Activated effector memory CD4-positive, alpha-beta T cell treated with anti-CD3 and anti-CD28 coated beads, Interleukin-2, amount 50 U/mL, for 16 hours (primary cell): ENCODE results near the gene KRTAP5-3.

Source experiments
- DNase-seq: peaks from one replicate; pipeline ENCODE4 v3.0.0-alpha.2; 2020

The KRTAP5-3 gene

DNA sequence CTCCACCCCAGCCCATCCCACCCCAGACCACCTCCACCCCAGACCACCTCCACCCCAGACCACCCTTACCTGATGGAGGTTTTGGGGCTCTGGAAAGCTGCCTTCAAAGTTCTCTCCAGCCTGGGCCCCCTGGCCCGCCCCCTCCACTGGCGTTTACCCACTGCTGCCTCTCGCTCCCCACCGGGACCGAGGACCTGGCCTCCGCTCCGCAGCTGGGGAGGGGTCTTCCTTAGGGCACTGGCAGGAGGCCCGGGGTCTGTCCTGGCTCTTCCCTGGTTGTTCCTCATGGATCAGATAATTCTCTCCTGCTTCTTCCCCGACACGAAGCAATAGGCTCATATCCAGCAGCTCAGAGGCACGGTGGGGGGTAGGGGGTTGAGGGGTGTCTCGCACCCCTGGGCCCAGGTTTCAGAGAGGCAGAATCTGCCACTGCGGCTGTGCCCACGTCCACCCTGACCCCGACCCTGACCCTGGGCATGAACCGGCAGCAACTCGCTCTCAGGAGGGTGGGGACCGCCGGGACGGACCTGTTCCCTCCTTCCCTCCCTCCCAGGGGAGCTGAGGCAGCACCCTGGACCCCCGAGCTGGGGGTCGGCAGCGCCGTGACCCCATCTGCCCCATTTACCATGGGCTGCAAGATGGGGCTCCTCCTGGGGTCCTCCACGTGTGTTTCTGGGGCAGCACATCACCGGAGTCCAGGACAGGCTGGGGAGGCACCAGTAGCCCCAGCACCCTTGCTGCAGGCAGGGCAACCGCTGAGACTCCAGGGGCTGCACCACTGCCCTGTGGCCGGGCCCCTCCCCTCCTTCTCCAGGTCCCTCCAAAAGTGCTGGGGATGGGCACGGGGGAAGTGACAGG is 34.3 kb upstream of the KRTAP5-3 start:
- DNase-seq: no peak

DNA sequence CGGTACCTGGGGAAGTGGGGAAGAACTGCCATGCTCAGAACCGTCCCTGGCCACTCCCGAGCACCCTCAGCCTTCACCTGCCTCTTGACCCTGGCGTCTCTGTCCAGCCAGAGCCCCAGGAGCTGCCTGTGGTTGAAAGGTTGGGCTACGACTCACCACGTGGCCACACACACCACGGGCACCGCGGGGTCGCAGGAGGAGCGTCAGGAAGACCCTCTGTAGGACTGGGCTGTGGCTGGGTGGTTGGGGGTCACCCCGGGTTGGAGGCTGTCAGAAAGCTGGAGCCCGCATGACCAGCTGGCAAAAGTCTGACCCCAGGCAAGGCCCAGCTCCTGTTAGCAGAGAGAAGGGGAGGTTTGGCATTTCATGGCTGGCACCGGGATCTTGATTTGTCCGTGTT is 32.8 kb upstream of the KRTAP5-3 start:
- DNase-seq: no peak

DNA sequence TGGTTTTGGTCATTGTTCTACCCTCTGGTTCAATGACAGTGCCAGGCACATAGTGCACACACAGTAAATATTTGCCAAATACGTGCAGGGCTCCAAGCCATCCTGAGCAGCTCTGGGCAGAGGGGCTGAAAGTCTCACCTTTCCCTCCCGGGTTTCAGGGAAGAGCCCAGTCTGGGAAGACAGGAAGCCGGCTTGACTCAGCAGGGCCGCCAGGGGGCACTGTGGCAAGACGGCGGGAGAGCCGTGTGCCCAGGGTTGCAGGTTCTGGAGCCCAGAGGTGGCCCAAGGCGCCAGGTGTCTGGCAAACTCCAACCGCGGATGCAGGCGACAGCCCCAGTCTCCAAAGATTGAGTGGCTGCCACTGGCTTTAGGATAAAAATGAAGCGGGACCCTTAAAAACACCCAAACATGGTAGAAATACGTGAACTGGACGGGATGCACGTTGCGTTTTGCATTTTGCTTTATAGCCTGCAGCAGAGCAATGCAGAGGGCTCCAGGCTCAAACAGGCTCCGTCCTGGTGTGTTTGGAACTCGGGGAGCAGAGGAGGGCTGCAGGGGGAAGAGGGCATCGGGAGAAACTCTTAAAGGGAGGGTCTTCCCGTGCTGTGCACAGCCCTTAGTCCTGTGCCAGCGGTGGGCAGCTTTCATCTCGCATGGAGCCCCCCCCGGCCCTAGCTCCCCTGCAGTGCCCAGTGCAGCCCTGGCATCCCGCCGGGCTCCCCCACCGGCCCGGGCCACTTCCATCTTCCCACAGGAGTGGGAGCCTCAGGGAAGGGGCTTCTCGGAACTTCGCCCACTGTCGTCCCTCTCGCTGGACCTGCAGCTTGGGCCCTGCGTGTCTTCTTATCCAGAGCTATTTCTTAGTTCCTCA is 32.0 kb upstream of the KRTAP5-3 start:
- DNase-seq: peak; percentile 76

GRCh38 chr11:1639666-1640065 is 31.4 kb upstream of the KRTAP5-3 start:
- DNase-seq: no peak

DNA sequence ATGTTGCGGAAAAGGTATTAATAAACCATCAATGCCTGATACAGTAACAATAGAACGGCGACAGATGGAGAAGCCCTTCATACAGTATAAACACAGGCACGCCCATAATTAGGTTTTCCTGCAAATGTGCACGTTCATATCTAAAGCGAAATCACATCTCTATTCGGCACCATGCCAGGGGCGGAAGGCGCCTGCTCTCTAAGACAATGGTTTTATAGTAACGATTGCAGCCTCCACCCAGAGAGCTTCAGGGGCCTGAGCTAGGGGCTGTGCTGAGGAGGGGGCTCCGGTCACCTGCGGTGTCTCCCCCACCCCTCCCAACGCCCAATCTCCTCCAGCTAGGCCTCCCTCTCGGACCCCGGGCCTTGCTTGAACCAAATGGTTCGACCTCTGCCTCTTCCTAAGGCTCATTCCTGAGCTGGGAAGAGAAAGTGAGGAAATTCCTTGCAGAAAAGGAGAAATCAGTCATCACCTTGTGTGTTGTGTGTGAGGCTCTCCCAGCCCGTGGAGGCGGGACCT is 30.9 kb upstream of the KRTAP5-3 start:
- no peak for DNase-seq

DNA sequence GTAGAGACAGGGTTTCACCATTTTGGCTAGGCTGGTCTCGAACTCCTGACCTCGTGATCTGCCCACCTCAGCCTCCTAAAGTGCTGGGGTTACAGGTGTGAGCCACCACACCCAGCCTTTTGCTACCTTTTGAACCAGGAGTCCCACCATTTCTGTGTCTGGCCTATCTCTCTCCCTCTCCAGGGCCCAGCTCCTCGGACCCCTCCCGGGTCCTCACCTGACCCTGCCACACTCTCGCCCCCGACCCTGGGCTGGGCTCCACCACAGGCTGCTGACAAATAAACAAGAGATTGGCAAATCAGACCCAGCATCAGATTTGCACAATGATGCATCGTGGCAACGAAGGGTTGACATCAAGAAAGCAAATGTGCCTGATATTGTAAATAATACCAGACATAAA is 30.1 kb upstream of the KRTAP5-3 start:
- no peak for DNase-seq

DNA sequence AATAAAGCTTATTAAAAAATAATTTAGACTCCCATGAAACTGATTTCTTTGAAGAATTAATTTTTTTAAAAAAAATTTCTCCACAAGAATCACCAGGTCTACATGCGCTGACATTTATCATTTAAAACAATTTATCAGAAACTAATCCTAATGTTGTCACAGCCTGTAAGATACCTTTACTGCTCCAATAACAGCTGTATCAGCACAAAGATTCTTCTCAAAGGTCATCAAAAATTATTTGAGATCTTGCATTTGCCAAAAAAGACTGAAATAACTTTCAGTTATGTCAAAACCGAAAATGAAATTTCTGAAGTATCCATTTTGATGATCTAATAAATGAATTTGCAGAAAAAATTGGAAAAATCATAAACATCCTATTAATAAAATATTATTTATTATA is 29.4 kb upstream of the KRTAP5-3 start:
- no peak for DNase-seq

DNA sequence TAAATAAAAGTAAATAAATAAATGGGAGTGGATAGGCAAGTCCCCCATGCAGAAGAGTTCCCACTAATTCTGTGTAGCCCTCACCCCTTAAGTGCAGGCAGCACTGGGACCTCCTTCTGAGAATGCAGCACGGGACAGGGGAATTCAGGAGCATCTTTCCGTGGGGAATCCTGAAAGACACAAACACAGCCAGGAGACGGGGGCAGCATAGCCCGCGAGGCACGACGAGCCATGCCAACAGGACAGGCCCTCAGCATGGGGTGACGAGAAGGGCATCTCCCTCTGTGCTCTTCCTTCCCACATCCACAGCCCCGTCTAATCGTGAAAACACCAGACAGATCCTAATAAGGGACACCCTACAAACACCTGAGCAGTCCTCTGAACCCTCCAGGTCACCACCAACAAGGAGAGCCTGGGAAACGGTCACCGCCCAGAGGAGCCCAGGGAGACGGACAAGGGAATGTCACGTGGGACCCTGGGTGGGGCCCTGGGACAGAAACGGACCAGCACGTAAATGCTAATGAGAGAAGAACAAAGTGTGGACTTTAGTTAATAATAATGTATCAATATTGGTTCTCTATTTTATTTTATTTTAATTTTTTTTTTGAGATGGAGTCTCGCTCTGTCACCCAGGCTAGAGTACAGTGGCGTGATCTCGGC is 28.2 kb upstream of the KRTAP5-3 start:
- DNase-seq: no peak

- no peak for DNase-seq
These were observed 25.6 kb upstream of the KRTAP5-3 start for GRCh38 chr11:1633864-1634263.

- DNase-seq: no peak
These were observed 23.9 kb upstream of the KRTAP5-3 start for GRCh38 chr11:1632053-1632714.

- no peak for DNase-seq
These were observed 22.9 kb upstream of the KRTAP5-3 start for GRCh38 chr11:1631066-1631568.

- DNase-seq: no peak
These were observed 22.0 kb upstream of the KRTAP5-3 start for GRCh38 chr11:1630271-1630670.

DNA sequence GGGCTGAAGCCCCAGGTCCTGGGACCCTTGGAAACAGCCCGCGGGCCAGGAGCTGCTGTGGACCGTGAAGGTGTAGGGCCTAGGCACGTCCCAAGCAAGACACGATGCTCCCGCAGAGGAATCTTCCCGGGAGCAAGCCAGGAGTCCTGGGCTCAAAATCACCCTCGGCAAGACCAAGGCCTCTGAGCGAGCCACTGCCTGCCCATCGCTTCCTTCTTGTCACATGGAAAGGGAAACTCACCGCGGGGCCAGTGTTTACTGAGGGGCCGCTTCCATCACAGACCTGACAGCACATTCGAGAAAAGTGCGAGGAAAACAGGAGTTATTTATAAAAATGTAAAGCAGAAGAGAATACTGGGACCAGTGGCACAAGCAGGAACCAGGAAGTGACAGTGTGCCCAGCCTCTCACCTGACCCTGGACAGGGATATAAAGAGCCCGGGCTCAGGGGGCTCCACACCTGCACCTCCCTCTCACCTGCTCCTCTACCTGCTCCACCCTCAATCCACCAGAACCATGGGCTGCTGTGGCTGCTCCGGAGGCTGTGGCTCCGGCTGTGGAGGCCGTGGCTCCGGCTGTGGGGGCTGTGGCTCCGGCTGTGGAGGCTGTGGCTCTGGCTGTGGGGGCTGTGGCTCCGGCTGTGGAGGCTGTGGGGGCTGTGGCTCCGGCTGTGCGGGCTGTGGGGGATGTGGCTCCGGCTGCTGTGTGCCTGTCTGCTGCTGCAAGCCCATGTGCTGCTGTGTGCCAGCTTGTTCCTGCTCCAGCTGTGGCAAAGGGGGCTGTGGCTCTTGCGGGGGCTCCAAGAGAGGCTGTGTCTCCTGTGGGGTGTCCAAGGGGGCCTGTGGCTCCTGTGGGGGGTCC is 21.3 kb upstream of the KRTAP5-3 start, which contains the start of gene KRTAP5-5:
KRTAP5-5 (plus strand) TSS at position 450 of the 860 bp plus-strand sequence; CDS start at position 516, 66 bp downstream.
- no peak for DNase-seq

DNA sequence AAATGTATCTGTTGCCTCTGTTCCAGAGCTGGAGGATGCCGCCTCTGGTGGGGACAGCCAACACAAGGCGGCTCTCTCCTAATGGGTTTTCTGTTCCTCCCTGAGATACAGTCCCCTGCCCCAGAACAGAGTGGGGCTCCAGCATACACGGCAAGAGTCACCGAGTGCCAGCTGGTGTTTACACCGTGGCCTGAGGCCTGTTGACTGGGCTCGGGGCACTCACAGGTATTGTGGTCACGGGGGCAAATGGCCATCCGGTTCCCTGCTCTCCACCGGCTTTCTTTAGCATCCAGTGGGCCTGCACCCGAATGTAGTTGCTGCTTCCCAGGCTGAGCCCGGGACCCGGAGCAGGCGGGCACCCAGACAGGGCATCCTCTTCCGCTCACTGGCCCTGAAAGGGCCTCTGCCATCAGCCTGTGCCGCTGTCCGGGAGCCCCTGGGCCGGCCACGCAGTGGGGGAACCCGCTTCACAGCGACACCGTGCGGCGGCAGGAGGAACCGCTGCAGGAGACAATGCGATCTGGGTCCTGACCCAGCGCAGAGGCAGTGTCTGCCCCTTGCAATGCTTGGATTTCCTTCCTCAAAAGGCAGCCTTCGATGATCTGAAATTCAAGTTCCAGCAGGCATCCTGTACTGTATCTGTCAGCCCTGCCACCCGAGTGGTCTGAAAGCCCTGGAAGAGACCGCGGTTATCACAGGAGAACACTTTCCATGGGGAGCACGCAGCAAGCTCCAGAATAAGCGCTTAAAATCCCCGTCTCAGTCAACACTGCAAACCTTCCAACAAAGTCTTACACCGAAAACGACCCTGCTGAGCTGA is 20.5 kb upstream of the KRTAP5-3 start:
- peak; percentile 85 for DNase-seq

- peak; percentile 50 for DNase-seq
These were observed 17.3 kb upstream of the KRTAP5-3 start for GRCh38 chr11:1625541-1625940.

- DNase-seq: peak; percentile 13
These were observed 16.4 kb upstream of the KRTAP5-3 start for GRCh38 chr11:1624621-1625020.

DNA sequence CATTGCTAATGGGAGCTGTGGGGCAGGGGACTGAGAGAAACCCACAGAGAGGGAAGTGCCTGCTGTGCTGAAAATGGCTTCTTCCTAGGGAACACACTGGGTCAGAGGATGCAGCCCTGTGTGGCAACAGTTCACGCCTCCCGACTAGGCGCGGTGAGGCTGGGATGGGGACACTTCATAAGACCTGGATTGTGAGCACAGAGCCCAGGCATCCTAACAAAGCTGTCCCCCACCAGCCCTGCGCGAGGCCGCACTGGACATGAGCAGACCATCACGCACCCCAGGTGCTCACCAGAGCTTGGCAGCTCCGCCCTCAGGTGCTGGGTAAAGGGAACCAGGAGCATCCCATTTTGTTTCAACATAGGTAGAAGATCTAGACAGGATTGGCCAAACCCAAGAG is 15.5 kb upstream of the KRTAP5-3 start:
- DNase-seq: no peak

- no peak for DNase-seq
These were observed 13.8 kb upstream of the KRTAP5-3 start, which contains the start of gene KRTAP5-4 for GRCh38 chr11:1622086-1622485. Gene KRTAP5-4 (minus strand): TSS chr11:1622138. CDS start chr11:1622093, 45 bp downstream.

DNA sequence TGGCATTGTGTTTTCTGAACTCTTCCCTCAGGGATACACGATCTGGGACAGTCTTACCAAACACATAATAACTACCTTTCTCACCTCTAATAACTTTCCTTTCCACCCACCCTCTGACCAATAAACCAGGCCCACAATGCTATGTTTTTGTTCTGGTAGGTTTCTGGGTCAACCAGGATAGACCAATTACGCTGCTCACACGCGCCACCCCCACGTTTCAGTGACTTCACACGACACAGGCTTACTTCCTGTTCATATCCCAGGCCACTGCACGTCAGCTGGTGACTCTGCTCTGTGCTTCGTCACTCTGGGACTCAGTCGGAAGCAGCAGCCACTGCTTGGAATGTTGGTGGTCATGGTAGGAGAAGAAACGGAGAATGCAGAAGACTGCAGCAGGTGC is 11.2 kb upstream of the KRTAP5-3 start:
- no peak for DNase-seq

DNA sequence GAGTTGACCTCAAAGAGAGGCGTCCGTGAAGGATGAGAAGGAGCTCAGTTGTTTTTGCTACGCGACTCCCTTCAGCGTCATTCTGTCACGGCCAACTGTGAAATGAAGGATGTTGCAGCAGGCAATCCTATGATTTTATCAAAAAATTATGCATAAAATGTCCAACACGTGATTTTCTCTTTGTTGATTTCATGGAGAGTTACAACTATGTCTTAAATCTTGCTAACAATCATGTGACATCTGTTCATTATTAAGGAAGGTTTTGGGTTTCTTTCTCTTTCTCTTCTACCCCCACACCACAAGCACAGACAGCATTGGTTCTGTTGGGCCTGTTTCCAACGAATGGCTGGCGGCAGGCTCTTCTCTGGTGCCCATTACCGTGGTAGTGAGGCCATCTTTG is 10.0 kb upstream of the KRTAP5-3 start:
- no peak for DNase-seq
